NCI-H510A treated with DMSO at 0.1 percent for 48 hours (cell line): ENCODE measurements around the gene CTNNA2.

Source experiments
- DNase-seq: peaks from one replicate; lab custom pipeline; 2025; lab: John Stamatoyannopoulos, UW

The CTNNA2 gene

GRCh38 chr2:80328159-80328571 lies 815.3 kb downstream of the CTNNA2 start:
- DNase-seq = no peak

GRCh38 chr2:80329491-80329890 lies 816.6 kb downstream of the CTNNA2 start:
- DNase-seq = no peak

GRCh38 chr2:80330527-80331450 lies 817.9 kb downstream of the CTNNA2 start:
- no peak for DNase-seq

GRCh38 chr2:80333886-80334285 lies 821.0 kb downstream of the CTNNA2 start:
- DNase-seq = no peak

GRCh38 chr2:80335411-80335810 lies 822.6 kb downstream of the CTNNA2 start:
- DNase-seq = no peak

- DNase-seq = no peak
Observed at GRCh38 chr2:80338794-80339193, 825.9 kb downstream of the CTNNA2 start.

GRCh38 chr2:80340022-80340421 lies 827.2 kb downstream of the CTNNA2 start:
- no peak for DNase-seq

GRCh38 chr2:80348078-80348477 lies 835.2 kb downstream of the CTNNA2 start:
- DNase-seq = no peak

GRCh38 chr2:80348953-80349352 lies 836.1 kb downstream of the CTNNA2 start:
- no peak for DNase-seq

- no peak for DNase-seq
Observed at GRCh38 chr2:80351231-80351630, 838.4 kb downstream of the CTNNA2 start.

GRCh38 chr2:80354858-80355257 lies 842.0 kb downstream of the CTNNA2 start:
- no peak for DNase-seq

- no peak for DNase-seq
Observed at GRCh38 chr2:80361904-80362303, 849.1 kb downstream of the CTNNA2 start.

GRCh38 chr2:80363330-80363729 lies 850.5 kb downstream of the CTNNA2 start:
- no peak for DNase-seq

- DNase-seq = no peak
Observed at GRCh38 chr2:80363791-80364349, 851.0 kb downstream of the CTNNA2 start.

GRCh38 chr2:80364524-80365212 lies 851.8 kb downstream of the CTNNA2 start:
- no peak for DNase-seq

- DNase-seq = no peak
Observed at GRCh38 chr2:80365762-80366161, 852.9 kb downstream of the CTNNA2 start.

- no peak for DNase-seq
Observed at GRCh38 chr2:80370375-80371009, 857.6 kb downstream of the CTNNA2 start.

- no peak for DNase-seq
Observed at GRCh38 chr2:80374105-80374504, 861.3 kb downstream of the CTNNA2 start.

- no peak for DNase-seq
Observed at GRCh38 chr2:80377071-80377470, 864.2 kb downstream of the CTNNA2 start.

- DNase-seq = no peak
Observed at GRCh38 chr2:80380736-80381135, 867.9 kb downstream of the CTNNA2 start.

GRCh38 chr2:80381666-80382065 lies 868.8 kb downstream of the CTNNA2 start:
- no peak for DNase-seq

GRCh38 chr2:80392441-80392840 lies 879.6 kb downstream of the CTNNA2 start:
- DNase-seq = no peak
